Mesenchymal stem cell (in vitro differentiated cells and primary cell): Measurements from ENCODE around the gene TPM2.
A peak's percentile ranks its signal among the peaks of the same experiment; 100 is the strongest.

ENCODE experiments used
- DNase-seq: peaks from one replicate; pipeline ENCODE4 v3.0.0-alpha.2; 2013
- H2AFZ ChIP-seq: one replicate; pipeline ENCODE4 v1.6.1; 2013; ENCODE audit warnings: low read depth, mild to moderate bottlenecking, control low read depth, inconsistent platforms, low read length, moderate library complexity
- H2AK5ac ChIP-seq: 2 replicates; pipeline ENCODE4 v1.6.1; 2013; ENCODE audit warnings: low read length, moderate library complexity, mild to moderate bottlenecking, inconsistent platforms; ENCODE audit not compliant: severe bottlenecking
- H2BK120ac ChIP-seq: one replicate; pipeline ENCODE4 v1.6.1; 2013; ENCODE audit warnings: low read depth, mild to moderate bottlenecking, inconsistent platforms, low read length, moderate library complexity
- H2BK12ac ChIP-seq, 2 experiments: one replicate each; pipeline ENCODE4 v1.6.1; 2013; ENCODE audit warnings: inconsistent platforms in 2 of 2, low read length in 2 of 2, mild to moderate bottlenecking in 2 of 2, moderate library complexity in 2 of 2, control low read depth in 1 of 2
- H2BK15ac ChIP-seq: one replicate; pipeline ENCODE4 v1.6.1; 2013; ENCODE audit warnings: mild to moderate bottlenecking, low read depth, inconsistent platforms; ENCODE audit not compliant: poor library complexity, severe bottlenecking
- H2BK5ac ChIP-seq: 2 replicates; pipeline ENCODE4 v1.6.1; 2013; ENCODE audit warnings: low read depth, mild to moderate bottlenecking, low read length, control low read depth, inconsistent platforms; ENCODE audit not compliant: poor library complexity, severe bottlenecking
- H3K14ac ChIP-seq, 2 experiments: one replicate each; pipeline ENCODE4 v1.6.1; 2013; ENCODE audit warnings: inconsistent platforms in 2 of 2, low read length in 2 of 2, control low read depth in 1 of 2, mild to moderate bottlenecking in 1 of 2, moderate library complexity in 1 of 2
- H3K18ac ChIP-seq, 2 experiments: one replicate each; pipeline ENCODE4 v1.6.1; 2013; ENCODE audit warnings: inconsistent platforms in 2 of 2, low read length in 2 of 2, control low read depth in 1 of 2, low read depth in 1 of 2, mild to moderate bottlenecking in 1 of 2
- H3K23ac ChIP-seq, 2 experiments: one replicate each; pipeline ENCODE4 v1.6.1; 2013; ENCODE audit warnings: inconsistent platforms in 2 of 2, low read length in 2 of 2, mild to moderate bottlenecking in 2 of 2, moderate library complexity in 2 of 2, control low read depth in 1 of 2
- H3K27ac ChIP-seq: 2 replicates; pipeline ENCODE4 v1.5.1; 2013; ENCODE audit warnings: mild to moderate bottlenecking, moderate library complexity, low read length, control low read depth, inconsistent platforms; ENCODE audit not compliant: poor library complexity, severe bottlenecking
- H3K27me3 ChIP-seq, 2 experiments: 2 replicates each; pipeline versions ENCODE4 v1.6.1 to v1.7.0; 2013; ENCODE audit warnings: low read length in 2 of 2, mild to moderate bottlenecking in 2 of 2, moderate library complexity in 2 of 2, control low read depth in 1 of 2, inconsistent platforms in 1 of 2; ENCODE audit not compliant: control insufficient read depth in 1 of 2, insufficient read depth in 1 of 2
- H3K36me3 ChIP-seq, 2 experiments: 2 replicates each; pipeline versions ENCODE4 v1.6.1 to v1.7.0; 2013; ENCODE audit warnings: low read length in 2 of 2, control low read depth in 1 of 2, inconsistent platforms in 1 of 2, low read depth in 1 of 2, mild to moderate bottlenecking in 1 of 2; ENCODE audit not compliant: insufficient read depth in 2 of 2, control insufficient read depth in 1 of 2
- H3K4ac ChIP-seq, 2 experiments: one replicate each; pipeline ENCODE4 v1.6.1; 2013; ENCODE audit warnings: inconsistent platforms in 2 of 2, low read length in 2 of 2, mild to moderate bottlenecking in 2 of 2, moderate library complexity in 2 of 2, control low read depth in 1 of 2, low read depth in 1 of 2
- H3K4me1 ChIP-seq: 2 replicates; pipeline ENCODE4 v1.6.1; 2013; ENCODE audit warnings: low read depth, low read length, control low read depth; ENCODE audit not compliant: control insufficient read depth, insufficient read depth
- H3K4me2 ChIP-seq: 2 replicates; pipeline ENCODE4 v1.6.1; 2013; ENCODE audit warnings: low read length, mild to moderate bottlenecking, inconsistent platforms; ENCODE audit not compliant: poor library complexity, severe bottlenecking
- H3K4me3 ChIP-seq, 2 experiments: 2 replicates each; pipeline versions ENCODE4 v1.5.1 to v1.7.0; 2013; ENCODE audit warnings: low read length in 2 of 2, mild to moderate bottlenecking in 2 of 2, control low read depth in 1 of 2, low read depth in 1 of 2; ENCODE audit not compliant: insufficient read depth in 1 of 2
- H3K79me1 ChIP-seq: replicated peaks from 2 replicates; pipeline ENCODE4 v1.6.1; 2013; ENCODE audit warnings: mild to moderate bottlenecking, control low read depth, low read length, inconsistent platforms; ENCODE audit not compliant: poor library complexity, severe bottlenecking
- H3K9ac ChIP-seq: 2 replicates; pipeline ENCODE4 v1.7.0; 2013; ENCODE audit warnings: mild to moderate bottlenecking, low read length, moderate library complexity
- H3K9me3 ChIP-seq: 2 replicates; pipeline ENCODE4 v1.7.0; 2013; ENCODE audit warnings: mild to moderate bottlenecking, low read length; ENCODE audit not compliant: control insufficient read depth
- H4K8ac ChIP-seq: one replicate; pipeline ENCODE4 v1.6.1; 2013; ENCODE audit warnings: inconsistent platforms, mild to moderate bottlenecking, low read length, moderate library complexity
- H4K91ac ChIP-seq: one replicate; pipeline ENCODE4 v1.6.1; 2013; ENCODE audit warnings: mild to moderate bottlenecking, low read length, inconsistent platforms
- WGBS: methylation state at CpG from one replicate; pipeline ENCODE4 v1.1.7; 2013; ENCODE audit warnings: mixed read lengths; 5-methylcytosine and 5-hydroxymethylcytosine counted together

Gene TPM2

GRCh38 chr9:35713578-35713977 is 23.9 kb upstream of the TPM2 start:
- no peak overlapping the region for H3K9ac ChIP-seq
- no peak overlapping the region for H2BK120ac ChIP-seq
- H2AK5ac ChIP-seq: no peak overlapping the region
- H3K9me3 ChIP-seq: no peaks in the 10 kb centered on the region
- H2AFZ ChIP-seq: no peak overlapping the region
- no peak overlapping the region for H3K4me3 ChIP-seq
- H4K8ac ChIP-seq: peak overlapping the region; percentile 31
- no peak overlapping the region for H2BK5ac ChIP-seq
- H3K27ac ChIP-seq: no peak overlapping the region
- no peak overlapping the region for H2BK12ac ChIP-seq
- 91% methylated on average over 3 of the region's 3 CpGs for WGBS
- H3K18ac ChIP-seq: no peak overlapping the region
- H3K4me1 ChIP-seq: peaks cover 7% of the 10 kb centered on the region
- H3K4me2 ChIP-seq: no peak overlapping the region
- no peak overlapping the region for H4K91ac ChIP-seq
- no peaks in the 10 kb centered on the region for H3K27me3 ChIP-seq
- H3K36me3 ChIP-seq: peaks cover 76 to 94% of the 10 kb centered on the region in 2 experiments
- peaks cover 50% of the 10 kb centered on the region for H3K79me1 ChIP-seq
- H2BK15ac ChIP-seq: no peak overlapping the region
- DNase-seq: no peak
- no peak overlapping the region for H3K4ac ChIP-seq
- no peak overlapping the region for H3K23ac ChIP-seq
- no peak overlapping the region for H3K14ac ChIP-seq

- no peak for DNase-seq
- Histone ChIP-seq H3K23ac (no peak overlapping the region), H3K36me3 (peaks cover 74 to 94% of the 10 kb centered on the region in 2 experiments), H3K4me1 (peaks cover 7% of the 10 kb centered on the region), H2BK5ac (no peak overlapping the region), H4K8ac (no peak overlapping the region), H2BK12ac (no peak overlapping the region), H4K91ac (no peak overlapping the region), H3K27ac (no peak overlapping the region), H3K4me2 (no peak overlapping the region), H3K14ac (no peak overlapping the region), H2AK5ac (no peak overlapping the region), H3K79me1 (peaks cover 48% of the 10 kb centered on the region), H3K4ac (no peak overlapping the region), H2AFZ (no peak overlapping the region), H2BK120ac (no peak overlapping the region), H3K27me3 (no peaks in the 10 kb centered on the region), H3K9me3 (no peaks in the 10 kb centered on the region), H3K4me3 (no peak overlapping the region), H3K9ac (no peak overlapping the region), H3K18ac (no peak overlapping the region), H2BK15ac (no peak overlapping the region)
- WGBS: 95% methylated on average over 10 of the region's 11 CpGs
Measured at GRCh38 chr9:35712762-35713400, 23.2 kb upstream of the TPM2 start.

- no peaks in the 10 kb centered on the region for H3K9me3 ChIP-seq
- H2BK15ac ChIP-seq: no peak overlapping the region
- H3K36me3 ChIP-seq: peaks cover 74 to 94% of the 10 kb centered on the region in 2 experiments
- H2AFZ ChIP-seq: no peak overlapping the region
- H3K4me1 ChIP-seq: peaks cover 4% of the 10 kb centered on the region
- no peak overlapping the region for H3K14ac ChIP-seq
- WGBS: 97% methylated on average over 21 of the region's 21 CpGs
- no peak overlapping the region for H2BK120ac ChIP-seq
- H3K4ac ChIP-seq: no peak overlapping the region
- H2BK5ac ChIP-seq: no peak overlapping the region
- no peak overlapping the region for H2BK12ac ChIP-seq
- no peak overlapping the region for H3K9ac ChIP-seq
- no peak overlapping the region for H3K18ac ChIP-seq
- H3K79me1 ChIP-seq: peaks cover 48% of the 10 kb centered on the region
- H3K4me2 ChIP-seq: no peak overlapping the region
- H3K23ac ChIP-seq: no peak overlapping the region
- H3K27me3 ChIP-seq: no peaks in the 10 kb centered on the region
- H3K27ac ChIP-seq: no peak overlapping the region
- H4K8ac ChIP-seq: no peak overlapping the region
- no peak for DNase-seq
- H4K91ac ChIP-seq: no peak overlapping the region
- no peak overlapping the region for H3K4me3 ChIP-seq
- H2AK5ac ChIP-seq: no peak overlapping the region
Measured at GRCh38 chr9:35711501-35712428, 22.0 kb upstream of the TPM2 start.

GRCh38 chr9:35710818-35711500 is 21.2 kb upstream of the TPM2 start:
- no peak overlapping the region for H2BK15ac ChIP-seq
- H2BK5ac ChIP-seq: no peak overlapping the region
- H2AK5ac ChIP-seq: no peak overlapping the region
- H3K23ac ChIP-seq: no peak overlapping the region
- no peaks in the 10 kb centered on the region for H3K27me3 ChIP-seq
- peaks cover 56% of the 10 kb centered on the region for H3K79me1 ChIP-seq
- no peak overlapping the region for H3K18ac ChIP-seq
- peaks cover 76 to 94% of the 10 kb centered on the region in 2 experiments for H3K36me3 ChIP-seq
- H3K4me2 ChIP-seq: no peak overlapping the region
- no peak overlapping the region for H4K8ac ChIP-seq
- H3K27ac ChIP-seq: no peak overlapping the region
- H3K4me3 ChIP-seq: no peak overlapping the region
- no peak overlapping the region for H3K14ac ChIP-seq
- H3K9ac ChIP-seq: no peak overlapping the region
- H4K91ac ChIP-seq: no peak overlapping the region
- H2BK12ac ChIP-seq: no peak overlapping the region
- H3K9me3 ChIP-seq: no peaks in the 10 kb centered on the region
- no peak overlapping the region for H2AFZ ChIP-seq
- WGBS: 95% methylated on average over 7 of the region's 7 CpGs
- peaks cover 4% of the 10 kb centered on the region for H3K4me1 ChIP-seq
- H2BK120ac ChIP-seq: no peak overlapping the region
- DNase-seq: no peak
- no peak overlapping the region for H3K4ac ChIP-seq
